Endothelial cell of umbilical vein (primary cell): ENCODE measurements around the gene CS. TPM values are rescaled to one million over a fixed set of nuclear protein-coding genes. Genes with fewer than 3 reads are reported as not detected.

Experiments used
- BruUV-seq: library from RNA; stranded (reverse); fragments of 400-500 nt; replicated peaks from 2 replicates; lab custom pipeline; 2021; lab: Mats Ljungman, UMichigan
- CTCF ChIA-PET: fragments of 300-600, 350-600 bp; sonication (Branson Sonifier 250); formaldehyde crosslinking; loops from one replicate; lab custom pipeline; 2021; ENCODE audit warnings: antibody characterized with exemption, inconsistent platforms; lab: Charles Lee
- POLR2A ChIA-PET: fragments of 300-600, 350-600 bp; sonication (Branson Sonifier 250); formaldehyde crosslinking; loops from one replicate; lab custom pipeline; 2021; ENCODE audit warnings: antibody characterized with exemption, inconsistent platforms; lab: Charles Lee
- DNase-seq: peaks from one replicate; pipeline ENCODE4 v3.0.0-alpha.2; 2011; ENCODE audit warnings: low read depth, low spot score
- FAIRE-seq: peaks from 2 replicates; lab custom pipeline; 2011; peaks lifted over from hg19 to GRCh38; lab: Jason Lieb, UNC
- H2AFZ ChIP-seq: 2 replicates; pipeline ENCODE4 v1.6.0; 2012; ENCODE audit warnings: low read depth, low read length, control low read depth, inconsistent platforms
- H3K27ac ChIP-seq: 2 replicates; pipeline ENCODE4 v1.5.1; 2011; ENCODE audit warnings: low read depth, mild to moderate bottlenecking, control low read depth, low read length, moderate library complexity; ENCODE audit not compliant: insufficient read depth
- H3K27me3 ChIP-seq, 2 experiments: 2 replicates each; pipeline versions ENCODE4 v1.6.0 to v1.6.1; 2011; ENCODE audit warnings: low read length in 2 of 2, mixed read lengths in 1 of 2; ENCODE audit not compliant: control insufficient read depth in 2 of 2, insufficient read depth in 2 of 2
- H3K36me3 ChIP-seq, 2 experiments: 2 replicates in 1 of 2; 3 replicates in 1 of 2; pipeline ENCODE4 v1.5.1; 2011; ENCODE audit warnings: low read length in 2 of 2, mild to moderate bottlenecking in 1 of 2, moderate library complexity in 1 of 2; ENCODE audit not compliant: control insufficient read depth in 2 of 2, insufficient read depth in 2 of 2; ENCODE audit errors: extremely low read depth in 1 of 2
- H3K4me1 ChIP-seq: 3 replicates; pipeline ENCODE4 v1.5.1; 2011; ENCODE audit warnings: mild to moderate bottlenecking, low read length; ENCODE audit not compliant: control insufficient read depth, insufficient read depth; ENCODE audit errors: extremely low read depth
- H3K4me2 ChIP-seq: 2 replicates; pipeline ENCODE4 v1.6.1; 2011; ENCODE audit warnings: low read length, control low read depth, mixed read lengths; ENCODE audit not compliant: insufficient read depth
- H3K4me3 ChIP-seq, 3 experiments: fragments of 200-600 bp in 1 of 3; sonication (generic), shearing (Covaris generic) in 1 of 3; replicated peaks in 1 of 3; 2 replicates each; pipeline ENCODE4 v1.5.1; 2011 to 2016; ENCODE audit warnings: control low read depth in 3 of 3, low read length in 3 of 3, mild to moderate bottlenecking in 2 of 3, inconsistent platforms in 1 of 3, low read depth in 1 of 3, moderate library complexity in 1 of 3; ENCODE audit not compliant: insufficient read depth in 1 of 3
- H3K79me2 ChIP-seq: 2 replicates; pipeline ENCODE4 v1.6.0; 2012; ENCODE audit warnings: low read length, inconsistent platforms; ENCODE audit not compliant: control insufficient read depth, insufficient read depth
- H3K9ac ChIP-seq: replicated peaks from 2 replicates; pipeline ENCODE3; 2011; ENCODE audit warnings: low read length, control low read depth; ENCODE audit not compliant: insufficient read depth; ENCODE audit errors: extremely low read depth
- H3K9me1 ChIP-seq: replicated peaks from 3 replicates; pipeline ENCODE4 v1.6.0; 2011; ENCODE audit warnings: mild to moderate bottlenecking, low read length; ENCODE audit not compliant: control insufficient read depth, insufficient read depth; ENCODE audit errors: extremely low read depth
- H3K9me3 ChIP-seq: replicated peaks from 2 replicates; pipeline ENCODE4 v1.5.1; 2012; ENCODE audit warnings: low read length, inconsistent platforms; ENCODE audit not compliant: control insufficient read depth, insufficient read depth
- H4K20me1 ChIP-seq: replicated peaks from 2 replicates; pipeline ENCODE3; 2011; ENCODE audit warnings: mild to moderate bottlenecking, low read length; ENCODE audit not compliant: control insufficient read depth, insufficient read depth; ENCODE audit errors: extremely low read depth
- EZH2 ChIP-seq: IDR thresholded peaks from 2 replicates; pipeline ENCODE4 v1.6.1; 2012; ENCODE audit warnings: borderline replicate concordance, low read depth, mild to moderate bottlenecking, moderate library complexity, low read length, inconsistent platforms; ENCODE audit not compliant: severe bottlenecking
- FOS ChIP-seq: IDR thresholded peaks from 2 replicates; pipeline ENCODE4 v1.6.1; 2011; ENCODE audit warnings: mild to moderate bottlenecking, low read length, moderate library complexity, borderline replicate concordance; ENCODE audit not compliant: insufficient read depth
- GATA2 ChIP-seq: IDR thresholded peaks from 2 replicates; pipeline ENCODE4 v1.7.0; 2011; ENCODE audit warnings: low read depth, mild to moderate bottlenecking, moderate library complexity, mixed read lengths, low read length; ENCODE audit not compliant: insufficient read length, insufficient read depth
- JUN ChIP-seq: IDR thresholded peaks from 2 replicates; pipeline ENCODE4 v1.6.1; 2011; ENCODE audit warnings: borderline replicate concordance, low read depth; ENCODE audit not compliant: insufficient read length, insufficient read depth
- MYC ChIP-seq: IDR thresholded peaks from one replicate; pipeline ENCODE4 v1.6.1; 2011; ENCODE audit warnings: mild to moderate bottlenecking, low read depth, low read length
- POLR2A ChIP-seq: IDR thresholded peaks from 2 replicates; pipeline ENCODE4 v1.6.1; 2012; ENCODE audit warnings: low read depth, mild to moderate bottlenecking, control low read depth, low read length
- POLR2AphosphoS5 ChIP-seq: IDR thresholded peaks from 2 replicates; pipeline ENCODE4 v1.6.1; 2012; ENCODE audit warnings: low read depth, mild to moderate bottlenecking, control low read depth, low read length, moderate library complexity; ENCODE audit not compliant: insufficient read depth
- dilution Hi-C: fragments of 300-500 bp; cut with MboI; formaldehyde crosslinking; loops from one replicate; pipeline ENCODE4 v1.15.0; 2019; ENCODE audit warnings: low sequenced_read_pairs; ENCODE audit not compliant: extremely low pct_ligation_motif_present
- intact Hi-C: fragments of 100-400 bp; cut with micrococcal nuclease; formaldehyde crosslinking; loops from one replicate; pipeline ENCODE4 v1.10.0; 2022
- polyA plus RNA-seq, 4 experiments: library from polyadenylated mRNA; depleted of rRNA in 3 of 4; stranded (reverse) in 3 of 4; unstranded in 1 of 4; fragments of >200 nt; gene quantifications; 2 replicates each; pipeline versions ENCODE4 v1.2.1 to v1.2.3, GENCODE V29; 2011 to 2012; ENCODE audit warnings: missing spikeins in 1 of 4
- total RNA-seq: library from RNA; stranded (reverse); gene quantifications from 2 replicates; pipeline ENCODE4 v1.2.3, GENCODE V29; 2021
- TF ChIP-seq, protein P1 (sequence below), 2 donors: IDR thresholded peaks; 1 replicate in 1 of 2; 2 replicates in 1 of 2; pipeline ENCODE4 v1.5.1; 2011; ENCODE audit warnings: low read length in 2 of 2, mild to moderate bottlenecking in 2 of 2, moderate library complexity in 2 of 2, control low read depth in 1 of 2, inconsistent platforms in 1 of 2, low read depth in 1 of 2; ENCODE audit not compliant: insufficient read depth in 1 of 2; ENCODE audit errors: extremely low read depth in 1 of 2
- TF ChIP-seq, protein P2 (sequence below): IDR thresholded peaks from 2 replicates; pipeline ENCODE4 v1.6.1; 2011; ENCODE audit not compliant: insufficient read depth, insufficient read length

CS gene
- total and polyA plus RNA-seq, 2 donors (not counting 3 experiments of a cell fraction or from before 2014, with no cell fraction given), result 129 to 312 TPM

DNA sequence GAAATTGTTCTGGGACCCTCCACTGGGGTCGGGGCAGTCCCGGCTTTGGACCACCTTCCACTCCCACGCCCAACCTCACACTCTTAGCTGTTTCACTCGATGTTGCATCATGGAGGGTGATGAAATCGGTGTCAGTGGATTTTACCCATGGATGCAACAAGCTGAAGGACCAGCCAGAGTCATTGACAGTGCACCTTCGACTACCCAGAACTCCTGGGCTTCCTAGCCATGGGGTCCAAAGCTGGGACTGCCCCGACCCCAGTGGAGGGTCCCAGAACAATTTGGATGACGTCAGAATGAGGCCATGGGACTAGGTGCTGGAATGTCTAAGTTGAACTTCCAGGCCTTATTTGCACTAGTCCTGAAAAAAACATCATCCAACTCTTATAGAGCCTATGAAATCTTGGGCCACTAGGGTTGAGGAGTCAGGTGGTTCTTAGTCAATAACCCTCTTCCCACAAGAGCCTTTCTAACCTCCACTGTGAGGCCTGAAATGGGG, 37.7 kb upstream of the CS start:
- FAIRE-seq (no peak), DNase-seq (no peak)
- Histone ChIP-seq H3K36me3 (peaks cover 0 to 6% of the 10 kb centered on the region in 2 experiments), H3K9me1 (no peaks in the 10 kb centered on the region), H3K4me1 (peaks cover 14% of the 10 kb centered on the region), H3K9me3 (no peaks in the 10 kb centered on the region), H3K27ac (no peak overlapping the region), H4K20me1 (no peaks in the 10 kb centered on the region), H3K9ac (no peak overlapping the region), H3K79me2 (no peaks in the 10 kb centered on the region), H3K4me3 (no peak overlapping the region), H3K4me2 (no peak overlapping the region), H2AFZ (no peak overlapping the region), H3K27me3 (no peaks in the 10 kb centered on the region)
- TF ChIP-seq POLR2AphosphoS5 (no peak), EZH2 (no peak), FOS (no peak), GATA2 (no peak), JUN (no peak), POLR2A (no peak), MYC (no peak)
- TF ChIP-seq, protein P1, sequence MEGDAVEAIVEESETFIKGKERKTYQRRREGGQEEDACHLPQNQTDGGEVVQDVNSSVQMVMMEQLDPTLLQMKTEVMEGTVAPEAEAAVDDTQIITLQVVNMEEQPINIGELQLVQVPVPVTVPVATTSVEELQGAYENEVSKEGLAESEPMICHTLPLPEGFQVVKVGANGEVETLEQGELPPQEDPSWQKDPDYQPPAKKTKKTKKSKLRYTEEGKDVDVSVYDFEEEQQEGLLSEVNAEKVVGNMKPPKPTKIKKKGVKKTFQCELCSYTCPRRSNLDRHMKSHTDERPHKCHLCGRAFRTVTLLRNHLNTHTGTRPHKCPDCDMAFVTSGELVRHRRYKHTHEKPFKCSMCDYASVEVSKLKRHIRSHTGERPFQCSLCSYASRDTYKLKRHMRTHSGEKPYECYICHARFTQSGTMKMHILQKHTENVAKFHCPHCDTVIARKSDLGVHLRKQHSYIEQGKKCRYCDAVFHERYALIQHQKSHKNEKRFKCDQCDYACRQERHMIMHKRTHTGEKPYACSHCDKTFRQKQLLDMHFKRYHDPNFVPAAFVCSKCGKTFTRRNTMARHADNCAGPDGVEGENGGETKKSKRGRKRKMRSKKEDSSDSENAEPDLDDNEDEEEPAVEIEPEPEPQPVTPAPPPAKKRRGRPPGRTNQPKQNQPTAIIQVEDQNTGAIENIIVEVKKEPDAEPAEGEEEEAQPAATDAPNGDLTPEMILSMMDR (IDR thresholded peaks at IDR 0.05; ENCODE audit: extremely low read depth in 1 of 2, insufficient read depth in 1 of 2, low read depth in 1 of 2, low read length in 2 of 2), result no peak
- TF ChIP-seq, protein P2, sequence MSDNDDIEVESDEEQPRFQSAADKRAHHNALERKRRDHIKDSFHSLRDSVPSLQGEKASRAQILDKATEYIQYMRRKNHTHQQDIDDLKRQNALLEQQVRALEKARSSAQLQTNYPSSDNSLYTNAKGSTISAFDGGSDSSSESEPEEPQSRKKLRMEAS, result no peak
- BruUV-seq, result no TSS peak
- intact Hi-C loops, result no loop called here
- ChIA-PET CTCF (interaction anchor here (0.9 to 1.3 kb wide), 3 partner anchors 11 to 126 kb away, joined by 3 read pairs; no protein-coding TSS in a partner anchor), POLR2A (no interaction called here)
- dilution Hi-C loops, result no loop called here
